NCI-H128 (cell line): ENCODE measurements around the gene PDIA2.

Experiments
- DNase-seq: peaks from one replicate; lab custom pipeline; 2025; ENCODE audit not compliant: unreplicated experiment; lab: John Stamatoyannopoulos, UW

PDIA2 gene

DNA sequence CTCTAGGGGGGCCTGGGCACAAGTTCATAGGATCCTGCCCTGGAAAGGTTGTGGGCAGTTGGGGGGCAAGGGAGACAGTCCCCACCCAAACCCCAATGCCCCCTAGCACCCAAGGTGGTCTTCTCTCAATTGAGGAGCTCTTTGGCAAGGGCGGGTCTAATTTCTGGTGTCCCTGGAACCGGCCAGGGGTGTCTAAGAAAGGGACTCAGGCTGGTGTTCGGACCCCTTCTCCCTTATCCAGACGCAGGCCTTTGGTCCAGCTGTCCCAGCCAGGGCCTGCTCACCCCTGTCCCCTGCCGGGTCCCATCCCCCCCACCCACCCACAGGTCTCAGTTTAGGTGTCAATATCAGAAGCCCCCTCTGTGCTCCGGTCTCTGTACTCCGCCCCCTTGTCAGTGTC is 3.4 kb upstream of the PDIA2 start:
- no peak for DNase-seq

- DNase-seq, result no peak
Observed at GRCh38 chr16:280005-280460, 2.9 kb upstream of the PDIA2 start.

- no peak for DNase-seq
Observed at GRCh38 chr16:280552-280951, 2.4 kb upstream of the PDIA2 start, which contains the start of gene ARHGDIG. Gene ARHGDIG, plus strand, starts transcription at chr16:280591. Its CDS starts 90 bp downstream, at chr16:280681.

GRCh38 chr16:280991-281659 is 1.8 kb upstream of the PDIA2 start:
- no peak for DNase-seq

DNA sequence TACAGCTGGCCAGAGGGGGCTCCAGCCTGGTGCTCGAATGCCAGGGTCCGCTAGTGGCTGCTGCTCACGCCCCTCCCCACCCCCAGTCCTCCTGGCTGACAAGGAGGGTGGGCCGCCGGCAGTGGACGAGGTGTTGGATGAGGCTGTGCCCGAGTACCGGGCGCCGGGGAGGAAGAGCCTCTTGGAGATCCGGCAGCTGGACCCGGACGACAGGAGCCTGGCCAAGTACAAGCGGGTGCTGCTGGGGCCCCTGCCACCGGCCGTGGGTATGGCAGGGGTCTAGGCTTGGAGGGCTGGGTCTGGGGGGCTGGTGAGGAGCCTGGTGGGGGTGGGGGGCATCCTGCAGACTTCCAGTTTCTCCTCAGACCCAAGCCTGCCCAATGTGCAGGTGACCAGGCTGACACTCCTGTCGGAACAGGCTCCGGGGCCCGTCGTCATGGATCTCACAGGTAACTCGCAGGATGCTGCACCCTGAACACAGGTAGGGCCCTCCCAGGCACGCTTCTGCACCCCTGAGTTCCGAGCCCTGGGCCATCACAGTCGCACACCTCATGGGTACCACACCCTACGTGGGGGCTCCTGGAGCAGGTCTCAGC is 1.2 kb upstream of the PDIA2 start:
- DNase-seq, result no peak

DNA sequence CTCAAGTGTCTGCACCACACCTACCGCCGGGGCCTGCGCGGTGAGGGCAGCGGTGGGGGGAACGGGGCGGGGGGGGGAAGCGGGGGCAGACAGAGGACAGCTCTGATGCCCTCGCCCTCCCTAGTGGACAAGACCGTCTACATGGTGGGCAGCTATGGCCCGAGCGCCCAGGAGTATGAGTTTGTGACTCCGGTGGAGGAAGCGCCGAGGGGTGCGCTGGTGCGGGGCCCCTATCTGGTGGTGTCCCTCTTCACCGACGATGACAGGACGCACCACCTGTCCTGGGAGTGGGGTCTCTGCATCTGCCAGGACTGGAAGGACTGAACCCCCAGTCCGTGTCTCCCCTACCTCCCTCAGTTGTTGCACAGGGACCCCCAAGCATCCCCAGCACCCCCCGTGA is 473 bp upstream of the PDIA2 start:
- DNase-seq, result no peak

DNA sequence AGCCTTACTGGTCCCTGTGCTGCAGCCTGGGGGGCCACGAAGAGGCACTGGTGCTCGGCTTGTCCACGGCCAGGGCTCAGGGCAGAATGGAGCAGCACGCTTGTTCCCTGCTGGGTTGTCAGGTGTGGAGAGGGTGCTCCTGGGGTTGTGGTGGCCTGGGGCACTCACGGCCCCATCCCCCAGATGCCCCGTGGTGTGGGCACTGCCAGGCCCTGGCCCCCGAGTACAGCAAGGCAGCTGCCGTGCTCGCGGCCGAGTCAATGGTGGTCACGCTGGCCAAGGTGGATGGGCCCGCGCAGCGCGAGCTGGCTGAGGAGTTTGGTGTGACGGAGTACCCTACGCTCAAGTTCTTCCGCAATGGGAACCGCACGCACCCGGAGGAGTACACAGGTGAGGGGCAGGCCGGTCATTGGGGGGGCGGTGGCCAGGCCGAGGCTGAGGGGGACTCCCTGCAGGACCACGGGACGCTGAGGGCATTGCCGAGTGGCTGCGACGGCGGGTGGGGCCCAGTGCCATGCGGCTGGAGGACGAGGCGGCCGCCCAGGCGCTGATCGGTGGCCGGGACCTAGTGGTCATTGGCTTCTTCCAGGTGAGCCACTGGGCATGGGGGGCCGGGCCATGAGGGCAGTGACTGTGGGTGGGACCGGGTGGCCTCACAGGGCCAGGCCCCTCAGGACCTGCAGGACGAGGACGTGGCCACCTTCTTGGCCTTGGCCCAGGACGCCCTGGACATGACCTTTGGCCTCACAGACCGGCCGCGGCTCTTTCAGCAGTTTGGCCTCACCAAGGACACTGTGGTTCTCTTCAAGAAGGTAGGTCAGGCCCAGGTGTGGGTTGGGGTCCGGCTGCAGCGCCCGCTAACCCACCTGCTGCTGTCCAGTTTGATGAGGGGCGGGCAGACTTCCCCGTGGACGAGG is 1.5 kb downstream of the PDIA2 start:
- DNase-seq, result no peak

DNA sequence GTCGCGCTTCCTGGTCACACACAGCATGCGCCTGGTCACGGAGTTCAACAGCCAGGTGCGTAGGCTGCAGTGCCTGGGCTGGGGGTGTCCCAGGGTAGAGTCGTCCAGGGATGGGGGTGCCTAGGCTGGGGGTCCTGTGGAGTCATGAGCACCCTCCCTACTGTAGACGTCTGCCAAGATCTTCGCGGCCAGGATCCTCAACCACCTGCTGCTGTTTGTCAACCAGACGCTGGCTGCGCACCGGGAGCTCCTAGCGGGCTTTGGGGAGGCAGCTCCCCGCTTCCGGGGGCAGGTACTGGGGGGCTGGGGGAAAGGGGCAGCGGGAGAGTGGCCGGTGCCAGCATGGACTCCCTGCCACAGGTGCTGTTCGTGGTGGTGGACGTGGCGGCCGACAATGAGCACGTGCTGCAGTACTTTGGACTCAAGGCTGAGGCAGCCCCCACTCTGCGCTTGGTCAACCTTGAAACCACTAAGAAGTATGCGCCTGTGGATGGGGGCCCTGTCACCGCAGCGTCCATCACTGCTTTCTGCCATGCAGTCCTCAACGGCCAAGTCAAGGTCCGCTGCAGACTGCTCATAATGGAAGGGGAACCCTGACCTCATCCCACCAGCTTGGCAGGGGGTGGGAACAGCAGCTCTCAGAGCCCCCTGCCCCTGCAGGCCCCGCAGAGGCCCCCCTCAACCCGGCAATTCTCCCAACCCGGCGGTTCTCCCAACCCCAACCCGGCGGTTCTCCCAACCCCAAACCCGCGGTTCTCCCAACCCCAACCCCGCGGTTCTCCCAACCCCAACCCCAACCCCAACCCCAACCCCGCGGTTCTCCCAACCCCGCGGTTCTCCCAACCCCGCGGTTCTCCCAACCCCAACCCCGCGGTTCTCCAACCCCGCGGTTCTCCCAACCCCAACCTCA is 2.4 kb downstream of the PDIA2 start:
- no peak for DNase-seq

- no peak for DNase-seq
Observed at GRCh38 chr16:286491-287297, 3.7 kb downstream of the PDIA2 start.

DNA sequence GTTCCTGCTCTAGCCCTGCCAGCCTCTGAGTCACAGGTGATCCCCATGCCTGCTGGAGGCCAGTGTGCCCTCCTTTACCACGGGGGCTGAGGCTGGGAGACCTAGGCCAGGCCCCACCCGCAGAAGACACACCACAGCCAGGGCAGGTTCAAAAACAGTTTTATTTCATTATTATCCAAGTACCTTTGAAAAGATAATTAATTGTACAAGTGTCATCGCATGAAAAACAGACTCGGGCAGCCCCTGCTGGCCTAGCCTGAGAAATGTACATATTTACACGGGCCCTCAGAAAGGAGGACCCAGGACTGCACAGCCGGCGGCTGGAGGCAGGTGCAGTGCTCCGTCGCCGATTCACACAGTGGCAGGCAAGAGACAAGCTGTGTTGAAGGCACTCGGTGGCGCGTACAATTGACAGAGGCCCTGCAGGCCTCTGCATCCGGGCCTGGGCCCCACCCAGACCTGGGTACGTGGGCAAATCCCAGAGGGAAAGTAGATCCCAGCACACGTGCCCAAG is 4.4 kb downstream of the PDIA2 start:
- DNase-seq, result no peak

GRCh38 chr16:287981-288920 is 5.3 kb downstream of the PDIA2 start:
- DNase-seq, result no peak

DNA sequence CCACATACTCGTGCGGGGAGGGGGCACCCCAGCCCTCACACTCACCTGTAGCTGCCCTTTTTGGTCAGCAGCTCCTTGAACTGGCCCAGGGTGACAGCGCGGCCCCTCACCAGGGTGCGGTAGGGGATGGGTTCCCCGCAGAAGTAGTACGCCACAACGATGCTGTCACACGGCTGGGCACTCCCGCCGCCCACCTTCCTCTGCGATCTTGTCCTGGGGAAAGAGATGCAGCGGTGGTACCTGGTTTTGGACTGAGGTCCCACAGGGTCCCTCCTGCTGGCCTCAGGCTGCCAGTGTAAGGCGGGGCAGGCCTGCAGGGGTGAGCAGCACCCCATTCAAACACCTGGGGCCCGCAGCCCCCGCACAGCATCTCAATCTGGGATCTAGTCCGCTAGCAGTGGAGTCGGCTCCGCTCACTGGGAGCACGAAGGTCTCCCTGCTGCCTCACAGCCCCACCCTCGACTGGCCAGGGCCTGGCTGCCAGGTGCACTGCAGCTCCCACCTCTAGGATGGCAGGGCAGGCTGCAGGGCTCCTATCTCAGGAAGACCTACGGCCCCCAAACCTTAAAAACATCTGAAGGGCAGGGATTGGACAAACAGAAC is 6.5 kb downstream of the PDIA2 start:
- no peak for DNase-seq

GRCh38 chr16:290015-290680 is 7.2 kb downstream of the PDIA2 start:
- no peak for DNase-seq

DNA sequence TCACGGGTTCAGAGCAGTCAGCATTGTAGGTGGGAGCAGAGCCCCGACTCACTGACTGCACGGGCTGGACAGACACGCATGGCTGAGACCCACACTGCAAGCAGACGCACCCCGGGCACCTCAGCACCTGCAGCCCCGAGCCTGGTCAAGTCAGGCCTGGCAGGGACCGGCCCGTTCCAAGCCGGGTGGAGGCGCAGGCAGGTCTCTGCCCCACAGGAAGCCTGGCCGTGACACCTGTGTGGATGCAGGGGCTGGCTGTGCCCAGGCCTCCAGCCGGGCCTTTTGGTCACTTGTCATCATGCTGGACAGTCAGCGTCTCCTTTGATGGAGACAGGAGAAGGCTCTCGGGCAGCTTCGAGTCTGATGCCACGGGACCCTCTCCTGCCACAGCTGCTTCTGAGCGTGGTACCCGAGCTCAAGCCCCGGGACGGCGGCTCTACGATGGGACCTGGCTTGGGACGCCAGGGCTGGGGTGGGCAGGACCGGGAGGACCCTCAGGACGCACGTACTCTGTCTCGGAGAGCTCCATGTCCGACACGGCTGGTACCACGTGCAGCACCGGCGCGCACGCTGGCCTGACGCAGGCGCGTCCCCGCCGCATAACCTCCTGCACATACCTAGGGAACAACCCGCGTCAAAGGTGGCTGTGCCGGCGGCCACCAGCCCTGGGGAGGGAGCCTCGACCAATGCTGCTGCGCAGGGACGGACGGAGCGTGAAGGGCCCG is 7.9 kb downstream of the PDIA2 start:
- DNase-seq, result no peak

DNA sequence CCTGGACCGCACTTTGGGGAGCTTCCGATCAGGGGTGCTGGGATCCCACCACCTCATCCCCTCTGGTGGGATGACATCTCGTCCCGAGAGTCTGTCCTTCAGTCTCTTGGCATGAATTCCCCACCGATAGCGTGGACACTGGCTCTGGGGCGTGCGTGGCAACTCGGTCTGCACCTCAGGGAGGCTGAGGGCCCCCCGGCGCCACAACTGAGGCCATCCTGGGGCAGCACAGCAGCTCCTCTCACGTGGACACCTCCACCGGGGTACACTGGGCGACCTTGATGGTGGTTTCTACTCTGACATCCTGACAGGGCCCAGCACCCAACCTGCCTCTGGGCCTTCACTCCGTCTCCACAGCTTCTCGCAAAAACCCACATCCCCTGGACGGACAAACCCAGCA is 8.6 kb downstream of the PDIA2 start:
- DNase-seq, result no peak

DNA sequence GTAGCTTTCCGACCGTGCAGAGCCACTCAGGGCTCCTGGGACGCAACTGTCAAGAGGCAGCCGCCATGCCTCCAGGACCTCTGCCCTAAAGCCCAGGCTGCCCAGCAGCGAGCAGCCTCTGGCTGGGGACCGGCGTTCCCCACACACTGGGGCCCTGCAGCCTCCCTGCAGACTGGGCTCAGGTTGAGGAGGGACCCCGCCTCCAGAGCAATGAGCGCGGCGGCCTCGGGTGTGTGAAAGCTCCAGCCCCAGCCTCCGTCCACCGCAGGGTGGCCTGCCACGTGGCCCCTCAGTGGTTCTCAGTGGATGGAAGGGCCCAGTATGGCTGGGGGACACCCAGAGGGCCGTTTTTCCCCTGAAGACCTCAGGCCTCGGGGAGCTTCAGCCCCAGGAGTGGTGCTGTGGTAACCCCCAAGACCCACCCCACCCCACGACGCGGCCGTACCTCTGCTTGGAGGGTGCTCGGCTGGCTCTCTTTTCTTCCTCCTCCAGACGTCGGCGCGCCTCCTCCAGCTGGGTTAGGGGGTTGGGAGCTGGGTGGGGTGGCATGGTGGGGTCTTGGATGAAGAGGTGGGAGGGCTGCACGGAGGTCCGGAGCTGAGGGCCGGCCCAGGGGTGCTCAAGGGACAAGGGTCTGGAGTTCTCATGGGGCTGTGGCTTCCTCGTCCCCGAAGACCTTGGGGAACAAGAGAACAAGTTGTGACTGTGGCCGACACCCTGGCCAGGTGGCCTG is 10.2 kb downstream of the PDIA2 start:
- no peak for DNase-seq
